ENCODE measurements around the gene ERV3-1. TPM values are rescaled to one million over a fixed set of nuclear protein-coding genes. Genes with fewer than 3 reads are reported as not detected.

The ERV3-1 gene
- total RNA-seq, 1 experiment from 2014 or later: 7.6 TPM

- intact Hi-C loops (cut with micrococcal nuclease): no loop called here
- peak overlapping the region; percentile 35 for H3K27ac Mint-ChIP-seq (ENCODE audit: low read depth, unreplicated experiment)
- BruUV-seq (replicated peaks): no TSS peak
Observed at GRCh38 chr7:64999165-65000004, 7.1 kb downstream of the ERV3-1 start.

GRCh38 chr7:64998865-64999164 lies 7.7 kb downstream of the ERV3-1 start:
- intact Hi-C loops (cut with micrococcal nuclease): no loop called here
- no TSS peak for BruUV-seq (replicated peaks)
- no peak overlapping the region for H3K4me3 Mint-ChIP-seq (ENCODE audit: unreplicated experiment)
- H3K4me1 Mint-ChIP-seq (ENCODE audit: insufficient read depth, unreplicated experiment): peaks cover 5% of the 10 kb centered on the region
- no peak overlapping the region for H3K27ac Mint-ChIP-seq (ENCODE audit: low read depth, unreplicated experiment)
- ChIA-PET POLR2A (no interaction called here), CTCF (no interaction called here)
- H3K27me3 Mint-ChIP-seq (ENCODE audit: insufficient read depth, unreplicated experiment): no peaks in the 10 kb centered on the region
- no peak for DNase-seq (ENCODE audit: unreplicated experiment)
- H3K9me3 Mint-ChIP-seq (ENCODE audit: unreplicated experiment): peaks cover 38% of the 10 kb centered on the region
- peaks cover 31% of the 10 kb centered on the region for H3K36me3 Mint-ChIP-seq (ENCODE audit: insufficient read depth, unreplicated experiment)
- no peak for TF ChIP-seq CTCF (IDR thresholded peaks at IDR 0.05; ENCODE audit: unreplicated experiment)

More at GRCh38 chr7:64999165-65000004, 7.1 kb downstream of the ERV3-1 start:
- peaks cover 33% of the 10 kb centered on the region for H3K36me3 Mint-ChIP-seq (ENCODE audit: insufficient read depth, unreplicated experiment)
- no peak overlapping the region for H3K4me3 Mint-ChIP-seq (ENCODE audit: unreplicated experiment)
- ChIA-PET CTCF (no interaction called here), POLR2A (no interaction called here)
- peaks cover 5% of the 10 kb centered on the region for H3K4me1 Mint-ChIP-seq (ENCODE audit: insufficient read depth, unreplicated experiment)
- H3K9me3 Mint-ChIP-seq (ENCODE audit: unreplicated experiment): peaks cover 35% of the 10 kb centered on the region
- TF ChIP-seq CTCF (IDR thresholded peaks at IDR 0.05; ENCODE audit: unreplicated experiment): no peak
- DNase-seq (ENCODE audit: unreplicated experiment): peak; percentile 70
- H3K27me3 Mint-ChIP-seq (ENCODE audit: insufficient read depth, unreplicated experiment): no peaks in the 10 kb centered on the region

GRCh38 chr7:64997927-64998391 lies 8.5 kb downstream of the ERV3-1 start:
- ChIA-PET POLR2A (interaction anchor here (1.3 kb wide), 1 partner anchor 9 kb away, joined by 7 read pairs; the partner anchor contains the start of gene ERV3-1), CTCF (interaction anchor here (0.6 kb wide), 2 partner anchors 39 to 768 kb away, joined by 3 to 4 read pairs; no protein-coding TSS in a partner anchor)
- H3K27me3 Mint-ChIP-seq (ENCODE audit: insufficient read depth, unreplicated experiment): no peaks in the 10 kb centered on the region
- intact Hi-C loops (cut with micrococcal nuclease): no loop called here
- peak; percentile 32 for DNase-seq (ENCODE audit: unreplicated experiment)
- no peak overlapping the region for H3K4me3 Mint-ChIP-seq (ENCODE audit: unreplicated experiment)
- peaks cover 31% of the 10 kb centered on the region for H3K36me3 Mint-ChIP-seq (ENCODE audit: insufficient read depth, unreplicated experiment)
- peaks cover 37% of the 10 kb centered on the region for H3K9me3 Mint-ChIP-seq (ENCODE audit: unreplicated experiment)
- BruUV-seq (replicated peaks): no TSS peak
- H3K27ac Mint-ChIP-seq (ENCODE audit: low read depth, unreplicated experiment): no peak overlapping the region
- H3K4me1 Mint-ChIP-seq (ENCODE audit: insufficient read depth, unreplicated experiment): peaks cover 5% of the 10 kb centered on the region
- TF ChIP-seq CTCF (IDR thresholded peaks at IDR 0.05; ENCODE audit: unreplicated experiment): no peak

GRCh38 chr7:64997164-64997908 lies 9.2 kb downstream of the ERV3-1 start:
- peaks cover 27% of the 10 kb centered on the region for H3K36me3 Mint-ChIP-seq (ENCODE audit: insufficient read depth, unreplicated experiment)
- peaks cover 5% of the 10 kb centered on the region for H3K4me1 Mint-ChIP-seq (ENCODE audit: insufficient read depth, unreplicated experiment)
- ChIA-PET POLR2A (interaction anchor here (1.3 kb wide), 1 partner anchor 9 kb away, joined by 7 read pairs; the partner anchor contains the start of gene ERV3-1), CTCF (interaction anchor here (0.6 kb wide), 3 partner anchors 40 to 767 kb away, joined by 3 to 4 read pairs (median 3); no protein-coding TSS in a partner anchor)
- no peak overlapping the region for H3K4me3 Mint-ChIP-seq (ENCODE audit: unreplicated experiment)
- no TSS peak for BruUV-seq (replicated peaks)
- no peaks in the 10 kb centered on the region for H3K27me3 Mint-ChIP-seq (ENCODE audit: insufficient read depth, unreplicated experiment)
- no peak for TF ChIP-seq CTCF (IDR thresholded peaks at IDR 0.05; ENCODE audit: unreplicated experiment)
- H3K9me3 Mint-ChIP-seq (ENCODE audit: unreplicated experiment): peaks cover 36% of the 10 kb centered on the region
- no peak overlapping the region for H3K27ac Mint-ChIP-seq (ENCODE audit: low read depth, unreplicated experiment)
- intact Hi-C loops (cut with micrococcal nuclease): no loop called here
- no peak for DNase-seq (ENCODE audit: unreplicated experiment)
